AG10803 (cell line): ENCODE results near the gene DSCAML1.

Experiments used
- DNase-seq: peaks from one replicate; pipeline ENCODE4 v3.0.0; 2010; ENCODE audit warnings: low read depth
- H3K4me3 ChIP-seq: 2 replicates; pipeline ENCODE4 v1.5.1; 2011; ENCODE audit warnings: mild to moderate bottlenecking, low read length, control low read depth
- CTCF ChIP-seq: conservative IDR thresholded peaks from 2 replicates; pipeline ENCODE4 v1.5.1; 2011; ENCODE audit warnings: mild to moderate bottlenecking, low read length, control low read depth, inconsistent platforms

DSCAML1 gene

GRCh38 chr11:117808784-117809183, 11.8 kb upstream of the DSCAML1 start:
- DNase-seq: no peak
- H3K4me3 ChIP-seq: no peak overlapping the region
- no peak for TF ChIP-seq CTCF

- peak; percentile 89 for TF ChIP-seq CTCF
- H3K4me3 ChIP-seq: no peak overlapping the region
- DNase-seq: peak; percentile 51
Measured at GRCh38 chr11:117807482-117808327, 10.7 kb upstream of the DSCAML1 start.

GRCh38 chr11:117806846-117807245, 9.8 kb upstream of the DSCAML1 start:
- TF ChIP-seq CTCF: no peak
- H3K4me3 ChIP-seq: no peak overlapping the region
- no peak for DNase-seq

- no peak for TF ChIP-seq CTCF
- no peak overlapping the region for H3K4me3 ChIP-seq
- DNase-seq: no peak
Measured at GRCh38 chr11:117805045-117805444, 8.0 kb upstream of the DSCAML1 start.

GRCh38 chr11:117803896-117804295, 6.9 kb upstream of the DSCAML1 start:
- DNase-seq: no peak
- TF ChIP-seq CTCF: no peak

GRCh38 chr11:117799634-117800033, 2.6 kb upstream of the DSCAML1 start:
- DNase-seq: no peak
- H3K4me3 ChIP-seq: no peak overlapping the region
- no peak for TF ChIP-seq CTCF

More at GRCh38 chr11:117803896-117804295, 6.9 kb upstream of the DSCAML1 start:
- H3K4me3 ChIP-seq: no peak overlapping the region

- no peak overlapping the region for H3K4me3 ChIP-seq
- TF ChIP-seq CTCF: no peak
- DNase-seq: no peak
Measured at GRCh38 chr11:117796456-117796871, 552 bp downstream of the DSCAML1 start.
